HEK293T (cell line): Measurements from ENCODE around the gene FCER1G.

Experiments used
- ARNT ChIP-seq: fragments of 450-650 bp; IDR thresholded peaks from 2 replicates; pipeline ENCODE4 v1.6.1; 2017; ENCODE audit warnings: mild to moderate bottlenecking
- BHLHE40 ChIP-seq: fragments of 450-650 bp; IDR thresholded peaks from 2 replicates; pipeline ENCODE4 v1.6.1; 2016; ENCODE audit warnings: mild to moderate bottlenecking, moderate library complexity, borderline replicate concordance
- CTBP1 ChIP-seq: fragments of 450-650 bp; IDR thresholded peaks from 2 replicates; pipeline ENCODE4 v1.6.1; 2016; ENCODE audit warnings: borderline replicate concordance
- FOXA1 ChIP-seq: fragments of 450-650 bp; IDR thresholded peaks from 2 replicates; pipeline ENCODE4 v1.6.1; 2016; ENCODE audit warnings: mild to moderate bottlenecking
- FOXK2 ChIP-seq: fragments of 450-650 bp; IDR thresholded peaks from 2 replicates; pipeline ENCODE4 v1.6.1; 2016; ENCODE audit warnings: mild to moderate bottlenecking
- FOXM1 ChIP-seq: fragments of 450-650 bp; IDR thresholded peaks from 2 replicates; pipeline ENCODE4 v1.6.1; 2017; ENCODE audit warnings: mild to moderate bottlenecking, borderline replicate concordance
- L3MBTL2 ChIP-seq: fragments of 450-650 bp; conservative IDR thresholded peaks from 2 replicates; pipeline ENCODE4 v1.6.1; 2016; ENCODE audit warnings: mild to moderate bottlenecking
- PKNOX1 ChIP-seq: fragments of 450-650 bp; IDR thresholded peaks from 2 replicates; pipeline ENCODE4 v1.6.1; 2016
- SUZ12 ChIP-seq: fragments of 450-650 bp; IDR thresholded peaks from 2 replicates; pipeline ENCODE4 v1.6.1; 2016; ENCODE audit warnings: mild to moderate bottlenecking

DNA sequence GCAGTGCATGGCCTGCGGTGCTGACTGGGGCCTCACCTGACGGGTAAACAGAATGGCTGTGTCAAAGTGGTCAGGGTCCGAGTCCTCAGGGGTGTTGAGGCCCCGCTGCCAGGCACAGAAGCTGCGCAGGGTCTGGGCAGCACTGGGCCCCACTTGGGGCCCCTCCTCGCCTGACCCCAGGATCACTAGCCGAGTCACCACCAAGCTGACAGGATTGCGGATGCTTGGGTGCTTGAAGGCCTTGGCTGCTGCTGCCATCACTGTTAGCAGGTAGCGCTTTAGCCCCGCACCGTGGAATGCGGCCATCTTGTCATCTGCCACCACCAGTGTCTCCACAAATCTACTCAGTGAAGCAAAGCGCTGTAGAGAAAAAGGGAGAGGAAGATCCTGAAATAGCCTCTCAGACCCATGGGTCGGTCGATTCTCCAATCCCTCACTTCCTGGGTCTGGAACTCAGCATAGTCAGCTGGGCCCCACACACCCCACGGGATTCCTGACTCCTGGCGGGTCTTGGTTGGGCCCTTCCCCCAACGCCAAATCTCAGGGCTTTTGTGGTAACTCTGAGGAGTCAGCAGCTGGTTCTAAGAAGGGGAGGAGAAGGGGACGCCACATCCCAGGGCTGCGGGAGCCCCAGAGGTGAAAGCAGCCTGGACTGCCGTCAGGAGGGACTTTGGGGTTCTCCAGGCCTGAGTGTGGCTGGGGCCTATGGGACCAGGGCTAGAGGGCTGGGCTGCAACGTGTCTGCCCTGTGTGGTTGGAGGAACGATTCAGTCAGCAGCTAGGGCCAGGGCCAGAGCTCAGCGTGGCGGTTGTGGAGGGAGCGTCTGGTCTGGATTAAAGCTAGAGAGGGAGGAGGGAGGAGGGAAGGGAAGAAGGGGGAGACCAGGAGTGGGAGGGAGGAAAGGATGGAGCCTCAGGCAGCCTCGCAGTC is 18.3 kb upstream of the FCER1G start:
- TF ChIP-seq BHLHE40 = no peak
- TF ChIP-seq FOXK2 = no peak
- TF ChIP-seq FOXM1 = no peak
- TF ChIP-seq CTBP1 = no peak
- no peak for TF ChIP-seq FOXA1
- no peak for TF ChIP-seq ARNT
- no peak for TF ChIP-seq PKNOX1
- no peak for TF ChIP-seq L3MBTL2
- no peak for TF ChIP-seq SUZ12
